Ovary (tissue), 9 donors: ENCODE data around the gene PKP2. TPM values are rescaled to one million over a fixed set of nuclear protein-coding genes. Genes with fewer than 3 reads are reported as not detected.

Experiments
- DNase-seq, 5 donors: peaks; one replicate each; pipeline ENCODE4 v3.0.0-alpha.2; 2019 to 2020
- H3K27ac ChIP-seq, 2 donors: fragments of 200-600 bp; one replicate each; pipeline versions ENCODE4 v1.5.1 to v1.8.0; 2019 to 2022
- H3K27me3 ChIP-seq: fragments of 200-600 bp; one replicate; pipeline ENCODE4 v1.8.0; 2022
- H3K36me3 ChIP-seq: fragments of 200-600 bp; sonication (generic); one replicate; pipeline ENCODE4 v1.5.1; 2019
- H3K4me1 ChIP-seq: one replicate; pipeline ENCODE4 v1.8.1; 2013; ENCODE audit warnings: mild to moderate bottlenecking, moderate library complexity; ENCODE audit not compliant: insufficient read depth
- H3K4me3 ChIP-seq: fragments of 200-600 bp; sonication (generic); one replicate; pipeline ENCODE4 v1.5.1; 2017
- H3K9me3 ChIP-seq, 2 donors: fragments of 200-600 bp in 1 of 2; sonication (generic) in 1 of 2; one replicate each; pipeline versions ENCODE4 v1.5.1 to v1.8.1; 2013 to 2019; ENCODE audit warnings: mild to moderate bottlenecking in 1 of 2, moderate library complexity in 1 of 2
- WGBS, 3 donors: extraction: QIAGEN DNeasy Blood & Tissue Kit in 1 of 3; methylation state at CpG; one replicate each; pipeline versions ENCODE4 v1.1.5 to v1.1.7; 2013 to 2017; 5-methylcytosine and 5-hydroxymethylcytosine counted together
- intact Hi-C, 4 donors: fragments of 100-400 bp; cut with DNase I; formaldehyde crosslinking; loops; one replicate each; pipeline versions ENCODE4 v1.11.0 to v1.15.1; 2022 to 2023
- polyA plus RNA-seq, 2 donors: library from polyadenylated mRNA; stranded (reverse); fragments of 200-250 nt in 1 of 2; fragments of 350-450 nt in 1 of 2; fragmentation: Illumina TruSeq in 1 of 2; extraction: RNeasy Lipid Tissue Mini Kit (QIAGEN cat#74804) in 1 of 2; gene quantifications; one replicate each; pipeline ENCODE4 v1.2.3, GENCODE V29; 2013 to 2014
- total RNA-seq, 7 donors: library from RNA; depleted of rRNA in 2 of 7; stranded (reverse); fragments of >200 nt in 2 of 7; fragmentation: NEBNext Ultra II Directional in 3 of 7; extraction: Animal tissue kit (Norgen Biotek cat#: 25700) in 3 of 7; gene quantifications; one replicate each; pipeline versions ENCODE4 v1.1.0 to v1.2.4, GENCODE V29; 2016 to 2023
- TF ChIP-seq, protein P1 (sequence below), 3 donors: fragments of 450-650 bp in 2 of 3; fragments of 200-600 bp in 1 of 3; IDR thresholded peaks; one replicate each; pipeline versions ENCODE4 v1.5.1 to v1.8.0; 2016 to 2022; ENCODE audit warnings: antibody characterized with exemption in 3 of 3, mild to moderate bottlenecking in 1 of 3
- donor health status: DM: no; HTN: no; CAD: no; lungs with moderate emphysema.
- donor health status: DM: no; HTN: no; CAD: no.
- donor health status: Bipolar disorder and iron deficiency.
- donor health status: DM: yes; HTN: yes; CAD: no.
- donor health status: DM: no; HTN: no; CAD: no.
- donor health status: DM: yes; HTN: yes; CAD: no.

PKP2 gene
- total and polyA plus RNA-seq, 9 donors = 7.4 to 124 (median 26.9) TPM

DNA sequence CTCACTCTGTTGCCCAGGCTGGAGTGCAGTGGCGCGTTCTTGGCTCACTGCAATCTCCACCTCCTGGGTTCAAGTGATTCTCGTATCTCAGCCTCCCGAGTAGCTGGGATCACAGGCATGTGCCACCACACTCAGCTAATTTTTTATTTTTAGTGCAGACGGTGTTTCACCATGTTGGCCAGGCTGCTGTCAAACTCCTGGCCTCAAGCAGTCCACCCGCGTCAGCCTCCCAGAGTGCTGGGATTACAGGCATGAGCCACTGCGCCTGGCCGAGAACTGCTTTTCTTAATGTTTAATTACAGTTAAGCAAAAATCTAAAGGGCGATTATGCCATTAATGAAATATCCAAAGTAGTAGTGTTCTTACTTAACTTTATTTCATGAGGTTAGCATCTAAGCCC is 154.4 kb downstream of the PKP2 start:
- no peaks in the 10 kb centered on the region for H3K4me1 ChIP-seq
- TF ChIP-seq, protein P1, sequence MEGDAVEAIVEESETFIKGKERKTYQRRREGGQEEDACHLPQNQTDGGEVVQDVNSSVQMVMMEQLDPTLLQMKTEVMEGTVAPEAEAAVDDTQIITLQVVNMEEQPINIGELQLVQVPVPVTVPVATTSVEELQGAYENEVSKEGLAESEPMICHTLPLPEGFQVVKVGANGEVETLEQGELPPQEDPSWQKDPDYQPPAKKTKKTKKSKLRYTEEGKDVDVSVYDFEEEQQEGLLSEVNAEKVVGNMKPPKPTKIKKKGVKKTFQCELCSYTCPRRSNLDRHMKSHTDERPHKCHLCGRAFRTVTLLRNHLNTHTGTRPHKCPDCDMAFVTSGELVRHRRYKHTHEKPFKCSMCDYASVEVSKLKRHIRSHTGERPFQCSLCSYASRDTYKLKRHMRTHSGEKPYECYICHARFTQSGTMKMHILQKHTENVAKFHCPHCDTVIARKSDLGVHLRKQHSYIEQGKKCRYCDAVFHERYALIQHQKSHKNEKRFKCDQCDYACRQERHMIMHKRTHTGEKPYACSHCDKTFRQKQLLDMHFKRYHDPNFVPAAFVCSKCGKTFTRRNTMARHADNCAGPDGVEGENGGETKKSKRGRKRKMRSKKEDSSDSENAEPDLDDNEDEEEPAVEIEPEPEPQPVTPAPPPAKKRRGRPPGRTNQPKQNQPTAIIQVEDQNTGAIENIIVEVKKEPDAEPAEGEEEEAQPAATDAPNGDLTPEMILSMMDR (IDR thresholded peaks at IDR 0.05) = no peak
- no peaks in the 10 kb centered on the region for H3K36me3 ChIP-seq
- H3K9me3 ChIP-seq = no peaks in the 10 kb centered on the region
- H3K27me3 ChIP-seq = no peaks in the 10 kb centered on the region
- WGBS, 3 donors = 94 to 96% (median 96%) methylated on average over 10 of the region's 10 CpGs
- intact Hi-C loops = no loop called here
- H3K4me3 ChIP-seq = no peak overlapping the region
- no peak for DNase-seq
- H3K27ac ChIP-seq = no peak overlapping the region

Other genes starting within 250 kb of the PKP2 start
- 10 to 100 TPM; 46.7 to 77.5 (median 48.5) TPM for gene DNM1L, start 217.5 kb downstream of the PKP2 start, total RNA-seq
- gene DNM1L, start 217.5 kb downstream of the PKP2 start, polyA plus RNA-seq = 10 to 100 TPM; 19.4 to 36.4 TPM
- gene YARS2, start 140.9 kb downstream of the PKP2 start, total RNA-seq = 10 to 100 TPM; 10.6 to 19.8 (median 12.9) TPM
- 10 to 100 TPM in 1 of 2 donors, 1 to 10 TPM in 1; 9.4 to 20.6 TPM for gene YARS2, start 140.9 kb downstream of the PKP2 start, polyA plus RNA-seq